Esophagus muscularis mucosa (tissue), 4 donors: Measurements from ENCODE around the gene TERT. TPM values are rescaled to one million over a fixed set of nuclear protein-coding genes. Genes with fewer than 3 reads are reported as not detected.

Experiments used
- DNase-seq: peaks from one replicate; pipeline ENCODE4 v3.0.0-alpha.2; 2017; ENCODE audit errors: extremely low spot score
- H3K27ac ChIP-seq, 4 donors: fragments of 200-600 bp; sonication (generic); replicated peaks in 1 of 4; 1 replicate in 3 of 4; 2 replicates in 1 of 4; pipeline ENCODE4 v1.5.1; 2016 to 2019; ENCODE audit warnings: mild to moderate bottlenecking in 1 of 4
- H3K27me3 ChIP-seq, 4 donors: fragments of 200-600 bp; sonication (generic); one replicate each; pipeline versions ENCODE4 v1.5.1 to v1.6.0; 2016 to 2019
- H3K36me3 ChIP-seq, 4 donors: fragments of 200-600 bp; sonication (generic); one replicate each; pipeline ENCODE4 v1.5.1; 2016 to 2019
- H3K4me1 ChIP-seq, 4 donors: fragments of 200-600 bp; sonication (generic); one replicate each; pipeline ENCODE4 v1.5.1; 2016 to 2019
- H3K4me3 ChIP-seq, 4 donors: fragments of 200-600 bp; sonication (generic); 1 replicate in 2 of 4; 2 replicates in 2 of 4; pipeline ENCODE4 v1.5.1; 2016 to 2019; ENCODE audit warnings: mild to moderate bottlenecking in 4 of 4, moderate library complexity in 1 of 4
- H3K9me3 ChIP-seq, 4 donors: fragments of 200-600 bp; sonication (generic); 1 replicate in 3 of 4; 2 replicates in 1 of 4; pipeline ENCODE4 v1.5.1; 2016 to 2019
- EP300 ChIP-seq: sonication (generic); formaldehyde crosslinking; IDR thresholded peaks from one replicate; pipeline ENCODE4 v1.6.1; 2017; ENCODE audit warnings: antibody characterized with exemption
- POLR2A ChIP-seq: fragments of 450-650 bp; IDR thresholded peaks from one replicate; pipeline ENCODE4 v1.6.1; 2017; ENCODE audit warnings: antibody characterized with exemption, moderate library complexity, mild to moderate bottlenecking, low read depth
- POLR2AphosphoS5 ChIP-seq, 2 donors: sonication (generic); formaldehyde crosslinking; IDR thresholded peaks; one replicate each; pipeline ENCODE4 v1.6.1; 2017; ENCODE audit warnings: antibody characterized with exemption in 2 of 2
- WGBS: methylation state at CpG from one replicate; pipeline ENCODE4 v1.1.5; 2018; 5-methylcytosine and 5-hydroxymethylcytosine counted together
- intact Hi-C: fragments of 100-400 bp; cut with DNase I; formaldehyde crosslinking; loops from one replicate; pipeline ENCODE4 v1.15.1; 2023
- total RNA-seq, 4 donors: library from RNA; depleted of rRNA; stranded (reverse); fragments of >200 nt; gene quantifications; one replicate each; pipeline versions ENCODE4 v1.1.0 to v1.2.1, GENCODE V29; 2016
- TF ChIP-seq, protein P1 (sequence below), 3 experiments: fragments of 200-600 bp in 2 of 3; fragments of 450-650 bp in 1 of 3; sonication (generic) in 2 of 3; IDR thresholded peaks; one replicate each; pipeline ENCODE4 v1.5.1; 2017 to 2019; ENCODE audit warnings: antibody characterized with exemption in 3 of 3, mild to moderate bottlenecking in 2 of 3, moderate library complexity in 1 of 3

Gene TERT
- total RNA-seq, 4 donors from 2014 or later, result not detected

DNA sequence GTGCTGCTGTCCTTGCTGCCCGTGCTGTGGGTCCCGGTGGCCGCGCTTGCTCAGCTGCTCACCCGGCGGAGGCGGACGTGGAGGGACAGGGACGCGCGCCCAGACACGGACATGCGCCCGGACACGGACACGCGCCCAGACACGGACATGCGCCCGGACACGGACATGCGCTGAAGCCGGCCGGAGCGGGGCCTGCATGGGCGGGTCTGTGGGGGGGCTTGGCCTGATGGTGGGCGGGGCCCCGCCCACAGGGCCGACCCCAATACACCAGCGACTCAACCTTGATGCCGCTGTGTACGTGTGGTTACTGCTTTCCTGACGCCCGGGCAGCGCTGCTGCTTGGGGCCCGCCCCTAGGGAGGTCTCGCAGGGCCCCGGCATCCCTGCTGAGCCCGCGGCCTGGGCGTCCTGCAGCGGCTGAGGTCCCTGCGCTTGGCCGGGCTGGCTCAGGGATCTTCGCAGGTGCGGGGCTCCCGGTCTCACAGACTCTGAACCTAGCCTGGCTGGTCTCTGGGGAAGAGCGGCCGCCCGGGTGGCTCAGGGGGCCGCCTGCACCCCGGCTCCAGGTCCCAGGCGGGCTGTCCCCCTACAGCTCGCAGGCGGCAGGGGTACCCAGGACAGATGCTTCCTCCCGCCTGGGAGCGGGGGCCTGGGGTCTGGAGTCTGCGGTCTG lies 48.8 kb downstream of the TERT start:
- peaks cover 0 to 81% (median 19%) of the 10 kb centered on the region in 4 donors for H3K27me3 ChIP-seq
- no peak for DNase-seq
- intact Hi-C loops, result no loop called here
- H3K36me3 ChIP-seq, result no peaks in the 10 kb centered on the region
- H3K4me1 ChIP-seq, result peaks cover 0 to 11% (median 2%) of the 10 kb centered on the region in 4 donors
- TF ChIP-seq EP300 (no peak), POLR2A (no peak)
- 28% methylated on average over 25 of the region's 58 CpGs for WGBS
- no peak overlapping the region for H3K4me3 ChIP-seq
- no peaks in the 10 kb centered on the region for H3K9me3 ChIP-seq
- no peak overlapping the region for H3K27ac ChIP-seq

DNA sequence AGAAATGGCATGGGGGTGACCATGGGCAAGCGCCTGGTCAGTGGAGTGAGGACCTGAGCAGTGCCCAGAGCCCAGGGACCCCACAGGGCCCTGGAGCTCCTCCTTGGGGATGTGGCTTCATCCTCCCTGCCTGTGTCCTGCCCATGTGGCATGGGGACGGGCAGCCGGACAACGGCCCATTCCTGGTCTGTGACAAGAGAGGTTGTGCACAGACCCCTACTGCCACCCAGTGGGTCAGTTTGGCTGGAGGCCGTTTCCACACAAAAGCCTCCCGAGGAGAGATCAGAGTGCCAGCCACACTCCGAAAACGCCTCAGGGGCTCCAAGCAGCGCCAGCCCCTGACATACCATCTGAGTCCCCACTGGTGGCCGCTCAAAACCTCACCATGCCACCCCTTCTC lies 49.9 kb downstream of the TERT start:
- Histone ChIP-seq H3K27ac (no peak overlapping the region), H3K9me3 (no peaks in the 10 kb centered on the region), H3K36me3 (no peaks in the 10 kb centered on the region), H3K27me3 (peaks cover 0 to 76% (median 19%) of the 10 kb centered on the region in 4 donors), H3K4me1 (peaks cover 0 to 11% (median 2%) of the 10 kb centered on the region in 4 donors), H3K4me3 (no peak overlapping the region)
- no peak for TF ChIP-seq EP300
- TF ChIP-seq POLR2AphosphoS5 (IDR thresholded peaks at IDR 0.05), result no peak
- no peak for TF ChIP-seq POLR2A
- TF ChIP-seq, protein P1, sequence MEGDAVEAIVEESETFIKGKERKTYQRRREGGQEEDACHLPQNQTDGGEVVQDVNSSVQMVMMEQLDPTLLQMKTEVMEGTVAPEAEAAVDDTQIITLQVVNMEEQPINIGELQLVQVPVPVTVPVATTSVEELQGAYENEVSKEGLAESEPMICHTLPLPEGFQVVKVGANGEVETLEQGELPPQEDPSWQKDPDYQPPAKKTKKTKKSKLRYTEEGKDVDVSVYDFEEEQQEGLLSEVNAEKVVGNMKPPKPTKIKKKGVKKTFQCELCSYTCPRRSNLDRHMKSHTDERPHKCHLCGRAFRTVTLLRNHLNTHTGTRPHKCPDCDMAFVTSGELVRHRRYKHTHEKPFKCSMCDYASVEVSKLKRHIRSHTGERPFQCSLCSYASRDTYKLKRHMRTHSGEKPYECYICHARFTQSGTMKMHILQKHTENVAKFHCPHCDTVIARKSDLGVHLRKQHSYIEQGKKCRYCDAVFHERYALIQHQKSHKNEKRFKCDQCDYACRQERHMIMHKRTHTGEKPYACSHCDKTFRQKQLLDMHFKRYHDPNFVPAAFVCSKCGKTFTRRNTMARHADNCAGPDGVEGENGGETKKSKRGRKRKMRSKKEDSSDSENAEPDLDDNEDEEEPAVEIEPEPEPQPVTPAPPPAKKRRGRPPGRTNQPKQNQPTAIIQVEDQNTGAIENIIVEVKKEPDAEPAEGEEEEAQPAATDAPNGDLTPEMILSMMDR (IDR thresholded peaks at IDR 0.05), result no peak
- DNase-seq, result no peak
- intact Hi-C loops, result no loop called here
- no CpG with 5 or more reads among the region's 10 CpGs for WGBS

DNA sequence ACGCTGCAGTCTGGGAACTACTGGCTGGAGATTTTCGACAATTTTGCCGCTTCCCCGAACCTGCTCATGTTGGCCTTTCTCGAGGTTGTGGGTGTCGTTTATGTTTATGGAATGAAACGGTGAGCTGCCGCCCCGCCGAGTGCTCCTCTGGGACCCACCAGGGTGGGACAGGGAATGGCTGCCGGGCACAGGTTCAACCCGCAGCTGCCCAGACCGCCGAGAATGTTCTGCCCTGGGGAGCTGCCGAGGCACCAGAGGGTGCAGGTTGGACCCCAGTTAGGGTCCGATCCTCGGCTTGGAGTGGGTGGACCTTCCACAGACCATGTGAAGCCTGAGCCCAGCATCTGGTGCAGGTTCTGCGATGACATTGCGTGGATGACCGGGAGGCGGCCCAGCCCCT lies 50.6 kb downstream of the TERT start:
- Histone ChIP-seq H3K4me1 (peaks cover 0 to 11% (median 2%) of the 10 kb centered on the region in 4 donors), H3K4me3 (no peak overlapping the region), H3K27me3 (peaks cover 0 to 69% (median 19%) of the 10 kb centered on the region in 4 donors), H3K36me3 (no peaks in the 10 kb centered on the region), H3K9me3 (no peaks in the 10 kb centered on the region), H3K27ac (no peak overlapping the region)
- TF ChIP-seq POLR2AphosphoS5 (IDR thresholded peaks at IDR 0.05) (no peak), POLR2A (no peak), EP300 (no peak)
- TF ChIP-seq, protein P1 (IDR thresholded peaks at IDR 0.05), result no peak
- intact Hi-C loops, result no loop called here
- DNase-seq, result no peak
- WGBS, result 62% methylated on average over 9 of the region's 21 CpGs

DNA sequence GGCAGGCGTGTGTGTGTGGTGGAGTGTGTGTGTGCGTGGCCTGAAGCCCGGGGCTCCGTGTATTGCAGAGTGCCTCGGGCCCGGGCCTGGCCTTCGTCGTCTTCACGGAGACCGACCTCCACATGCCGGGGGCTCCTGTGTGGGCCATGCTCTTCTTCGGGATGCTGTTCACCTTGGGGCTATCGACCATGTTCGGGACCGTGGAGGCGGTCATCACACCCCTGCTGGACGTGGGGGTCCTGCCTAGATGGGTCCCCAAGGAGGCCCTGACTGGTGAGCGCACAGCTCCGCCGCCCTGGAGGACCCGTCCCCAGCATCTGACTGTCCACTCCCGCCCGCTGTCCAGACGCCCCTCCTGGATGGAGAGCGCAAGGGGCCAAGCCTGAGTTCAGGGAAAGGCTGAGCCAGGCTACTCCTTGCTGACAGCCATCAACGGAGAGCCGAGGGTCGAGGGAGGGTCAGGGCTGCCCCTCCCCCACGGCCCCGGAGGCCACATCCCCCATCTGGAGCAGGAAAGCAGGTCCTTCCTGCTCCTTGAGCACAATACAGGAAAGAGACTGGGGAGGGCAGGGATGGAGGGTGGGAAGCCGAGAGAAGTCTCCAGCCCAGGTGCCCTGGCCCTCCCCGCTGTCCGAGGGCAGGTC lies 51.3 kb downstream of the TERT start:
- Histone ChIP-seq H3K9me3 (no peaks in the 10 kb centered on the region), H3K36me3 (no peaks in the 10 kb centered on the region), H3K27ac (no peak overlapping the region), H3K4me1 (peaks cover 0 to 11% (median 2%) of the 10 kb centered on the region in 4 donors), H3K27me3 (peaks cover 0 to 62% (median 19%) of the 10 kb centered on the region in 4 donors), H3K4me3 (no peak overlapping the region)
- TF ChIP-seq POLR2AphosphoS5 (IDR thresholded peaks at IDR 0.05), result no peak
- TF ChIP-seq POLR2A, result no peak
- 29% methylated on average over 5 of the region's 33 CpGs for WGBS
- intact Hi-C loops, result no loop called here
- no peak for DNase-seq

DNA sequence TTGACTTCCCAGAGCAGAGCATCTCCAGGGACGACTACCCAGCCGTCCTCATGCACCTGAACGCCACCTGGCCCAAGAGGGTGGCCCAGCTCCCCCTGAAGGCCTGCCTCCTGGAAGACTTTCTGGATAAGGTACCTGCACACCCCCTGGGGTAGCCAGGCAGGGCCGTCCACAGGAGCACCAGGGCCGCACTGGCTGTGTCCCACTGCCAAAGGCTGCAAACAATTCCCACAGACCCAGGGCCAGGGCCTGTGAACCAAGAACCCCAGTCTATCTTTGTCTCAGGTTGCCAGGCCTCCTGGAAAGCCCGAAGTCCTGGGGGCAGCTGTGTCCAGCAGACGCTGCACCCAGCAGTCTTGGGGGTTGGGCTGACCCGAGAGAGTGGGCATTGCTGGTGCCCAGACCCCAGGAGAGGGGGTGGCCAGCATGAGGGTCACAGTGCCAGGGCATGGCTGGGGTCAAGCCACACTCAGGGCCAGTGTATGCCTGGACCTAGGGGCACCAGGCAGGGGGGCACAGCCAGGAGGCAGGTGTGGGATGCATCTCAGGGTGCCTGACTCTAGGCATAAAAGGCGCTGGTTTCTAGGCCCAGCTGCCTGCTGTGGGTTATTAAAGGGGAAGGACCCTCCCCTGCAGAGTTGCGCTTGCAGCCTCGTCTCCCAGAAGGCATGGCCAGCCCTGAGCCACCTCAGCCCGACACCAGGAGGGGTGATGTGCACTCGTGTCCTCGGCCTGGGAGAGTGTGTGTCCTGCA lies 52.0 kb downstream of the TERT start:
- intact Hi-C loops, result no loop called here
- Histone ChIP-seq H3K4me3 (no peak overlapping the region), H3K27me3 (peaks cover 0 to 55% (median 19%) of the 10 kb centered on the region in 4 donors), H3K36me3 (no peaks in the 10 kb centered on the region), H3K9me3 (no peaks in the 10 kb centered on the region), H3K4me1 (peaks cover 0 to 11% (median 2%) of the 10 kb centered on the region in 4 donors), H3K27ac (no peak overlapping the region)
- 65% methylated on average over 8 of the region's 14 CpGs for WGBS
- no peak for DNase-seq
- TF ChIP-seq POLR2AphosphoS5 (IDR thresholded peaks at IDR 0.05), result no peak
